HepG2 (cell line): Measurements from ENCODE around the gene CAPZB. TPM values are rescaled to one million over a fixed set of nuclear protein-coding genes. Genes with fewer than 3 reads are reported as not detected.

Experiments used
- BHLHE40 ChIP-seq: IDR thresholded peaks from 2 replicates; pipeline ENCODE4 v1.6.1; 2011; ENCODE audit warnings: low read length, improper control_type of control experiment
- CEBPG ChIP-seq: IDR thresholded peaks from 2 replicates; pipeline ENCODE4 v1.6.1; 2016
- EED ChIP-seq: sonication (generic); formaldehyde crosslinking; IDR thresholded peaks from 2 replicates; pipeline ENCODE4 v1.5.0; 2020; ENCODE audit warnings: mild to moderate bottlenecking, missing genetic modification reagents
- MIXL1 ChIP-seq: IDR thresholded peaks from 2 replicates; pipeline ENCODE4 v1.6.1; 2016
- NRL ChIP-seq: sonication (generic); formaldehyde crosslinking; IDR thresholded peaks from 2 replicates; pipeline ENCODE4 v1.5.0; 2020; ENCODE audit warnings: missing genetic modification reagents, mild to moderate bottlenecking, moderate library complexity, borderline replicate concordance
- PHF21A ChIP-seq: sonication (generic); formaldehyde crosslinking; IDR thresholded peaks from 2 replicates; pipeline ENCODE4 v1.5.0; 2020; ENCODE audit warnings: mild to moderate bottlenecking, missing genetic modification reagents
- SMAD9 ChIP-seq: sonication (generic); formaldehyde crosslinking; IDR thresholded peaks from 2 replicates; pipeline ENCODE4 v1.5.1; 2020; ENCODE audit warnings: mild to moderate bottlenecking, missing genetic modification reagents
- TEAD3 ChIP-seq: optimal IDR thresholded peaks from 2 replicates; pipeline ENCODE3; 2016; ENCODE audit warnings: borderline replicate concordance
- ZKSCAN8 ChIP-seq: IDR thresholded peaks from 2 replicates; pipeline ENCODE4 v1.6.1; 2016; ENCODE audit warnings: borderline replicate concordance, missing genetic modification reagents, missing compliant biosample characterization
- polyA plus RNA-seq, 8 experiments: library from polyadenylated mRNA; depleted of rRNA in 3 of 8; stranded (reverse) in 7 of 8; unstranded in 1 of 8; fragments of >200 nt; fragmentation: Illumina TruSeq in 4 of 8; extraction: Trizol in 4 of 8; gene quantifications; 2 replicates each; pipeline versions ENCODE4 v1.2.1 to v1.2.3, GENCODE V29; 2011 to 2016; ENCODE audit warnings: low read depth in 4 of 8, missing spikeins in 1 of 8, mixed read lengths in 1 of 8; ENCODE audit not compliant: insufficient read depth in 1 of 8
- total RNA-seq, 5 experiments: library from RNA; depleted of rRNA; stranded (reverse); fragments of >200 nt; fragmentation: Illumina TruSeq; extraction: Trizol; gene quantifications; 2 replicates each; pipeline ENCODE4 v1.2.3, GENCODE V29; 2016; ENCODE audit warnings: low read depth in 1 of 5
- TF ChIP-seq, protein P1 (sequence below): sonication (generic); formaldehyde crosslinking; IDR thresholded peaks from 2 replicates; pipeline ENCODE4 v1.4.0; 2020; ENCODE audit warnings: missing genetic modification reagents, borderline replicate concordance
- TF ChIP-seq, protein P2 (sequence below): sonication (generic); formaldehyde crosslinking; IDR thresholded peaks from 2 replicates; pipeline ENCODE4 v1.5.1; 2020; ENCODE audit warnings: mild to moderate bottlenecking, missing genetic modification reagents, moderate library complexity
- TF ChIP-seq, protein P3 (sequence below): sonication (generic); formaldehyde crosslinking; IDR thresholded peaks from 2 replicates; pipeline ENCODE4 v1.9.0; 2021; ENCODE audit warnings: missing genetic modification reagents, borderline replicate concordance
- TF ChIP-seq, protein P4 (sequence below): sonication (generic); formaldehyde crosslinking; IDR thresholded peaks from 2 replicates; pipeline ENCODE4 v1.9.0; 2021; ENCODE audit warnings: missing genetic modification reagents, borderline replicate concordance
- TF ChIP-seq, protein P5 (sequence below): sonication (generic); formaldehyde crosslinking; IDR thresholded peaks from 2 replicates; pipeline ENCODE4 v1.4.0; 2020; ENCODE audit warnings: missing genetic modification reagents

CAPZB gene
- total and polyA plus RNA-seq, 2 of the 13 experiments (the other 11 are each of a cell fraction or from before 2014, with no cell fraction given), result 58.9 to 76.9 TPM

DNA sequence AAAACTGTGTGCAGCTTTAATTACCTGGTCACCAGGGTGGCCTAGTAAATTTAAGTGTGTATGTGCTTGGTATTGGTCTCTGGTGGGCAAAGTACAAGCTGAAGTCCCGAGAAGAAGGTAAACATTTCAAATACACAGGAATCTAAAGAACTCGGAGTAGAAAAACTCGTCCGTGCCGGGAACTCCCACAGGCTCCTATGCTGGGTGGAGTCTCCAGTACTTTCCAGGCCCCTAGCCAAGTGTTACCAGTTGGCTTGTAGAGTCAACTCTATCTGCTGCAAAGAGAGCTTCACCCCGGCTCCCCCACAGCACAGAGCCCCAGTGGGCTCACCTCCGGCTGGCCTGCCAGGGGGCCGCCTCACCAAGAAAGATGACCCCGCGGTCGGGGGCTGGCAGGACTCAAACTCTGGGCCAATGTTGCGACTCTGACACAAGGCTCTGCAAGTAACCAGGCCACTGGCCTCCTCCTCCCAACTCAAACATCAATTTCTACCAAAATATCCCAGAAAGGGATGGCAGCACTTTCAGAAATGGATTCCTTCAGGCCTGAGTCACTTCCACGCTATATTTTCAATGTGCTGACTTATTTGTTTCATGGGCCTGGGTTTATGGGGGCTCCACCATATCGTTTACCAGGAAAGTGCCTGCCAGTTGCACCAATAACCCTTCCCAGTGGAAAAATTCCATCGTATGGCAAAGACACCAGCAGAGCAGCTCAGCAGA, 99.3 kb downstream of the CAPZB start (continued):
- TF ChIP-seq, protein P1, sequence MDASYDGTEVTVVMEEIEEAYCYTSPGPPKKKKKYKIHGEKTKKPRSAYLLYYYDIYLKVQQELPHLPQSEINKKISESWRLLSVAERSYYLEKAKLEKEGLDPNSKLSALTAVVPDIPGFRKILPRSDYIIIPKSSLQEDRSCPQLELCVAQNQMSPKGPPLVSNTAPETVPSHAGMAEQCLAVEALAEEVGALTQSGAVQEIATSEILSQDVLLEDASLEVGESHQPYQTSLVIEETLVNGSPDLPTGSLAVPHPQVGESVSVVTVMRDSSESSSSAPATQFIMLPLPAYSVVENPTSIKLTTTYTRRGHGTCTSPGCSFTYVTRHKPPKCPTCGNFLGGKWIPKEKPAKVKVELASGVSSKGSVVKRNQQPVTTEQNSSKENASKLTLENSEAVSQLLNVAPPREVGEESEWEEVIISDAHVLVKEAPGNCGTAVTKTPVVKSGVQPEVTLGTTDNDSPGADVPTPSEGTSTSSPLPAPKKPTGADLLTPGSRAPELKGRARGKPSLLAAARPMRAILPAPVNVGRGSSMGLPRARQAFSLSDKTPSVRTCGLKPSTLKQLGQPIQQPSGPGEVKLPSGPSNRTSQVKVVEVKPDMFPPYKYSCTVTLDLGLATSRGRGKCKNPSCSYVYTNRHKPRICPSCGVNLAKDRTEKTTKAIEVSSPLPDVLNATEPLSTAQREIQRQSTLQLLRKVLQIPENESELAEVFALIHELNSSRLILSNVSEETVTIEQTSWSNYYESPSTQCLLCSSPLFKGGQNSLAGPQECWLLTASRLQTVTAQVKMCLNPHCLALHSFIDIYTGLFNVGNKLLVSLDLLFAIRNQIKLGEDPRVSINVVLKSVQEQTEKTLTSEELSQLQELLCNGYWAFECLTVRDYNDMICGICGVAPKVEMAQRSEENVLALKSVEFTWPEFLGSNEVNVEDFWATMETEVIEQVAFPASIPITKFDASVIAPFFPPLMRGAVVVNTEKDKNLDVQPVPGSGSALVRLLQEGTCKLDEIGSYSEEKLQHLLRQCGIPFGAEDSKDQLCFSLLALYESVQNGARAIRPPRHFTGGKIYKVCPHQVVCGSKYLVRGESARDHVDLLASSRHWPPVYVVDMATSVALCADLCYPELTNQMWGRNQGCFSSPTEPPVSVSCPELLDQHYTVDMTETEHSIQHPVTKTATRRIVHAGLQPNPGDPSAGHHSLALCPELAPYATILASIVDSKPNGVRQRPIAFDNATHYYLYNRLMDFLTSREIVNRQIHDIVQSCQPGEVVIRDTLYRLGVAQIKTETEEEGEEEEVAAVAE (CRISPR knock-in tag), result no peak
- TF ChIP-seq MIXL1 (CRISPR knock-in tag) (0 out of 2 replicates have a peak, but pooled peaks have one; percentile 38), ZKSCAN8 (CRISPR knock-in tag) (0 out of 2 replicates have a peak, but pooled peaks have one; percentile 31), EED (CRISPR knock-in tag) (no peak), CEBPG (CRISPR knock-in tag) (no peak), NRL (0 out of 2 replicates have a peak, but pooled peaks have one; percentile 51), PHF21A (CRISPR knock-in tag) (0 out of 2 replicates have a peak, but pooled peaks have one; percentile 45), SMAD9 (CRISPR knock-in tag) (0 out of 2 replicates have a peak, but pooled peaks have one; percentile 29), TEAD3 (CRISPR knock-in tag) (peak; percentile 43), BHLHE40 (no peak)
- TF ChIP-seq, protein P2, sequence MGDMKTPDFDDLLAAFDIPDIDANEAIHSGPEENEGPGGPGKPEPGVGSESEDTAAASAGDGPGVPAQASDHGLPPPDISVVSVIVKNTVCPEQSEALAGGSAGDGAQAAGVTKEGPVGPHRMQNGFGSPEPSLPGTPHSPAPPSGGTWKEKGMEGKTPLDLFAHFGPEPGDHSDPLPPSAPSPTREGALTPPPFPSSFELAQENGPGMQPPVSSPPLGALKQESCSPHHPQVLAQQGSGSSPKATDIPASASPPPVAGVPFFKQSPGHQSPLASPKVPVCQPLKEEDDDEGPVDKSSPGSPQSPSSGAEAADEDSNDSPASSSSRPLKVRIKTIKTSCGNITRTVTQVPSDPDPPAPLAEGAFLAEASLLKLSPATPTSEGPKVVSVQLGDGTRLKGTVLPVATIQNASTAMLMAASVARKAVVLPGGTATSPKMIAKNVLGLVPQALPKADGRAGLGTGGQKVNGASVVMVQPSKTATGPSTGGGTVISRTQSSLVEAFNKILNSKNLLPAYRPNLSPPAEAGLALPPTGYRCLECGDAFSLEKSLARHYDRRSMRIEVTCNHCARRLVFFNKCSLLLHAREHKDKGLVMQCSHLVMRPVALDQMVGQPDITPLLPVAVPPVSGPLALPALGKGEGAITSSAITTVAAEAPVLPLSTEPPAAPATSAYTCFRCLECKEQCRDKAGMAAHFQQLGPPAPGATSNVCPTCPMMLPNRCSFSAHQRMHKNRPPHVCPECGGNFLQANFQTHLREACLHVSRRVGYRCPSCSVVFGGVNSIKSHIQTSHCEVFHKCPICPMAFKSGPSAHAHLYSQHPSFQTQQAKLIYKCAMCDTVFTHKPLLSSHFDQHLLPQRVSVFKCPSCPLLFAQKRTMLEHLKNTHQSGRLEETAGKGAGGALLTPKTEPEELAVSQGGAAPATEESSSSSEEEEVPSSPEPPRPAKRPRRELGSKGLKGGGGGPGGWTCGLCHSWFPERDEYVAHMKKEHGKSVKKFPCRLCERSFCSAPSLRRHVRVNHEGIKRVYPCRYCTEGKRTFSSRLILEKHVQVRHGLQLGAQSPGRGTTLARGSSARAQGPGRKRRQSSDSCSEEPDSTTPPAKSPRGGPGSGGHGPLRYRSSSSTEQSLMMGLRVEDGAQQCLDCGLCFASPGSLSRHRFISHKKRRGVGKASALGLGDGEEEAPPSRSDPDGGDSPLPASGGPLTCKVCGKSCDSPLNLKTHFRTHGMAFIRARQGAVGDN (CRISPR knock-in tag), result peak; percentile 59
- TF ChIP-seq, protein P3, sequence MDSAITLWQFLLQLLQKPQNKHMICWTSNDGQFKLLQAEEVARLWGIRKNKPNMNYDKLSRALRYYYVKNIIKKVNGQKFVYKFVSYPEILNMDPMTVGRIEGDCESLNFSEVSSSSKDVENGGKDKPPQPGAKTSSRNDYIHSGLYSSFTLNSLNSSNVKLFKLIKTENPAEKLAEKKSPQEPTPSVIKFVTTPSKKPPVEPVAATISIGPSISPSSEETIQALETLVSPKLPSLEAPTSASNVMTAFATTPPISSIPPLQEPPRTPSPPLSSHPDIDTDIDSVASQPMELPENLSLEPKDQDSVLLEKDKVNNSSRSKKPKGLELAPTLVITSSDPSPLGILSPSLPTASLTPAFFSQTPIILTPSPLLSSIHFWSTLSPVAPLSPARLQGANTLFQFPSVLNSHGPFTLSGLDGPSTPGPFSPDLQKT, result no peak
- TF ChIP-seq, protein P4, sequence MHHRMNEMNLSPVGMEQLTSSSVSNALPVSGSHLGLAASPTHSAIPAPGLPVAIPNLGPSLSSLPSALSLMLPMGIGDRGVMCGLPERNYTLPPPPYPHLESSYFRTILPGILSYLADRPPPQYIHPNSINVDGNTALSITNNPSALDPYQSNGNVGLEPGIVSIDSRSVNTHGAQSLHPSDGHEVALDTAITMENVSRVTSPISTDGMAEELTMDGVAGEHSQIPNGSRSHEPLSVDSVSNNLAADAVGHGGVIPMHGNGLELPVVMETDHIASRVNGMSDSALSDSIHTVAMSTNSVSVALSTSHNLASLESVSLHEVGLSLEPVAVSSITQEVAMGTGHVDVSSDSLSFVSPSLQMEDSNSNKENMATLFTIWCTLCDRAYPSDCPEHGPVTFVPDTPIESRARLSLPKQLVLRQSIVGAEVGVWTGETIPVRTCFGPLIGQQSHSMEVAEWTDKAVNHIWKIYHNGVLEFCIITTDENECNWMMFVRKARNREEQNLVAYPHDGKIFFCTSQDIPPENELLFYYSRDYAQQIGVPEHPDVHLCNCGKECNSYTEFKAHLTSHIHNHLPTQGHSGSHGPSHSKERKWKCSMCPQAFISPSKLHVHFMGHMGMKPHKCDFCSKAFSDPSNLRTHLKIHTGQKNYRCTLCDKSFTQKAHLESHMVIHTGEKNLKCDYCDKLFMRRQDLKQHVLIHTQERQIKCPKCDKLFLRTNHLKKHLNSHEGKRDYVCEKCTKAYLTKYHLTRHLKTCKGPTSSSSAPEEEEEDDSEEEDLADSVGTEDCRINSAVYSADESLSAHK, result no peak
- TF ChIP-seq, protein P5, sequence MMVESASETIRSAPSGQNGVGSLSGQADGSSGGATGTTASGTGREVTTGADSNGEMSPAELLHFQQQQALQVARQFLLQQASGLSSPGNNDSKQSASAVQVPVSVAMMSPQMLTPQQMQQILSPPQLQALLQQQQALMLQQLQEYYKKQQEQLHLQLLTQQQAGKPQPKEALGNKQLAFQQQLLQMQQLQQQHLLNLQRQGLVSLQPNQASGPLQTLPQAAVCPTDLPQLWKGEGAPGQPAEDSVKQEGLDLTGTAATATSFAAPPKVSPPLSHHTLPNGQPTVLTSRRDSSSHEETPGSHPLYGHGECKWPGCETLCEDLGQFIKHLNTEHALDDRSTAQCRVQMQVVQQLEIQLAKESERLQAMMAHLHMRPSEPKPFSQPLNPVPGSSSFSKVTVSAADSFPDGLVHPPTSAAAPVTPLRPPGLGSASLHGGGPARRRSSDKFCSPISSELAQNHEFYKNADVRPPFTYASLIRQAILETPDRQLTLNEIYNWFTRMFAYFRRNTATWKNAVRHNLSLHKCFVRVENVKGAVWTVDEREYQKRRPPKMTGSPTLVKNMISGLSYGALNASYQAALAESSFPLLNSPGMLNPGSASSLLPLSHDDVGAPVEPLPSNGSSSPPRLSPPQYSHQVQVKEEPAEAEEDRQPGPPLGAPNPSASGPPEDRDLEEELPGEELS (CRISPR knock-in tag), result peak; percentile 17; the same call in 1 of the 2 replicates
